DMS 273 (cell line): ENCODE results near the gene UCP3.

Experiments
- DNase-seq: peaks from one replicate; lab custom pipeline; 2025; ENCODE audit not compliant: unreplicated experiment; lab: John Stamatoyannopoulos, UW

UCP3 gene

DNA sequence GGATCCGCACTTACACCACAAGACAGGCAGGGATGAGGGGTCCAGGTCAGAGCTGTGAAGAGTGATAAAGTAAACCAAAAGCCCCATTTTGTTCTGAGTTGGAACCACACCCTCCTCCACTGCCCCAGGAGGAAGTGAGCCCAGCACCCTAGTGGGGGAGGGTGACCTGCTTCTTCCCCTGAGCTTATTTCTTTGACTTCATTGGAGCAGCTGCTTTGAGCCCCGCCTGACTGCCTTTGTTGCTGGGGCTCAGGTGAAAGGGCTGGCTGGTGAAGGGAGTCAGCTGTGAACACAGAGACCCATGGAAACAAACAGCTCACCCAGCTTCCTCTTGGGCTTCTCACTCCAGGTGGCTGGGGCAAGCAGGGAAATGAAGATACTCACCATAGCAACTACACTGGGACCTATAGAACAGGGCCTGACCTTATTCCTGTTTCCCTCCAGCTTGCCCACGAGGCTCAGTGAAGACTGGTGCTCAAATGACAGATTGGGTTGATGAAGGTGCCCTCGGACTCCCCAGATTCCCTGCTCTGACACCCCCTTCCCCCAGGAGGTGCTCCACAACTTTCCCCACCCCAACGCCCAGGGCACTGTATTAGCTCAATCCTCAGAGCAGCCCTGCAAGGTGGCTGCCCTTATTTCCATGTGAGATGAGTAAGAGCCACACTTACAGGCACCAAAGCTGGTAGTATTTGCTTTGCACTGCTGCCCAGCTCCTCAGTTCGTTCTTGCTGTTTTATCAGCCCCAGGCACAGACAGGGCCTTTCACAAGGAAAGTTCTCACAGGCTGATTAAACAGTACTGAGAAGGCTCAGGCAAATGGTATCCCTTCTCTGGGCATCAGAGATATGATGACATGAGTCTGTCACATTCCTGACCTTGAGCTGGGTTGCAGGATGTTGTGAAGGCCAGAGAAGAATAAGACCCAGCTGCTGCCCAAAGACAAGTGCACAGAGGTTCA is 28.6 kb downstream of the UCP3 start:
- peak; percentile 21 for DNase-seq

- DNase-seq, result no peak
These were observed 30.3 kb downstream of the UCP3 start for GRCh38 chr11:73978576-73979086.

DNA sequence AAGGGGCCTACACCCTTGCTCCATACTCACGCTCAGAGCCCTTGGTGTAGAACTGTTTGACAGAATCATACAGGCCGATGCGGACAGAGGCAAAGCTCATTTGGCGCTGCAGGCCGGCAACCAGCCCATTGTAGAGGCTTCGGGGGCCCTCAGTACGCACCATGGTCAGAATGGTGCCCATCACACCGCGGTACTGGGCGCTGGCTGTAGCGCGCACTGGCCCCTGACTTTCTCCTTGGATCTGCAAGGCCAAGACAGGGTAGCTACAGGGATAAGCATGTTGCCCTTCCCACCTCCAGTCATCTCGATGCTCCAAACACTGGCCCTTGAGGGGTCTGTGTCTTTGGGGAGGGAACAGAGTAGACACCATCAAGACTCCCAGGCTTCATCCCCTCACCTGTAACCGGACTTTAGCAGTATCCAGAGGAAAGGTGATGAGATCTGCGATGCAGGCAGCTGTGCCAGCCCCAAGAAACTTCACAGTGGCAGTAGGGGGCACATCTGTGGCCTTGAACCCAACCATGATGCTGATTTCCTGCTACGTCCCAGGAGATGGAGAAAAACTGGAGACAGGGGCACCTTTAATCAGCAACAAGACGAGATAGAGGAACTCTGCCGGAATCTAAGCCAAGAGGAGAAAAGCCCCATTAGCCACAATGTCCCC is 30.9 kb downstream of the UCP3 start:
- DNase-seq, result no peak

DNA sequence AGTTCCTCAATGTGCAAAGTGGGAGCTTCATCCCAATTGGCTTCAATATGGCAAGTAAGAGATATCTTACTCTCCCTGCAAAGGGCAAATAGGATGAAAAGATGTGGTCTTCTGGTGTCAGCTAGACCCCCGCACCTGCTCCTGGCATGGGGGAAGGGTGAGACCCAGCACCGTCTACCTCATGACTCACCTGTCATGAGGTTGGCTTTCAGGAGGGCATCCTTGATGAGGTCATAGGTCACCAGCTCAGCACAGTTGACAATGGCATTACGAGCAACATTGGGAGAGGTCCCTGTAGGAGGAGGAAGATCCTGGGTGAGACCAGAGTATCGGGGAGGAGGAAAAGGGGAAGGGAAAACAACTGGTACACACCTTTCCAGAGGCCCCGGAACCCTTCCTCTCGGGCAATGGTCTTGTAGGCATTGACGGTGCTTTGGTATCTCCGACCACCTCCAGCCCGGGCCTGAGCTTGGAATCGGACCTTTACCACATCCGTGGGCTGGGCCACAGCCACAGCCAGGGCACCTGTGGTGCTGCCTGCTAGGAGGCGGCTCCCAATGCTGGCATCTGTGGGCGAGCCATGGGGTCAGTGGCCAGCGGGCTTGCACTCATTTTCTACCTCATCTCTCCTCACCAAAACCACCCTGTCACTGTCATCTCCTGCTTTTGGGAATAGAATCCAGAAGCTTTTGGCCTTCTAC is 32.3 kb downstream of the UCP3 start:
- no peak for DNase-seq

DNA sequence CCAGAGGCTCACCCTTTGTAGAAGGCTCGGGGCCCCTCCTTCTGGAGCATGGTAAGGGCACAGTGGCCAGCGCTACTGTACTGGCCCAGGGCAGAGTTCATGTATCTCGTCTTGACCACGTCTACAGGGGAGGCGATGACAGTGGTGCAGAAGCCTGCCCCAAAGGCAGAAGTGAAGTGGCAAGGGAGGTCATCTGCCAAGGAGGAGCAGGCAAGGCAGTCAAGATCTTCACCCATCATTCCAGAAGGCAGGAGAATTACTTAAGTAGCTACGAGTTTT is 33.5 kb downstream of the UCP3 start:
- no peak for DNase-seq

DNA sequence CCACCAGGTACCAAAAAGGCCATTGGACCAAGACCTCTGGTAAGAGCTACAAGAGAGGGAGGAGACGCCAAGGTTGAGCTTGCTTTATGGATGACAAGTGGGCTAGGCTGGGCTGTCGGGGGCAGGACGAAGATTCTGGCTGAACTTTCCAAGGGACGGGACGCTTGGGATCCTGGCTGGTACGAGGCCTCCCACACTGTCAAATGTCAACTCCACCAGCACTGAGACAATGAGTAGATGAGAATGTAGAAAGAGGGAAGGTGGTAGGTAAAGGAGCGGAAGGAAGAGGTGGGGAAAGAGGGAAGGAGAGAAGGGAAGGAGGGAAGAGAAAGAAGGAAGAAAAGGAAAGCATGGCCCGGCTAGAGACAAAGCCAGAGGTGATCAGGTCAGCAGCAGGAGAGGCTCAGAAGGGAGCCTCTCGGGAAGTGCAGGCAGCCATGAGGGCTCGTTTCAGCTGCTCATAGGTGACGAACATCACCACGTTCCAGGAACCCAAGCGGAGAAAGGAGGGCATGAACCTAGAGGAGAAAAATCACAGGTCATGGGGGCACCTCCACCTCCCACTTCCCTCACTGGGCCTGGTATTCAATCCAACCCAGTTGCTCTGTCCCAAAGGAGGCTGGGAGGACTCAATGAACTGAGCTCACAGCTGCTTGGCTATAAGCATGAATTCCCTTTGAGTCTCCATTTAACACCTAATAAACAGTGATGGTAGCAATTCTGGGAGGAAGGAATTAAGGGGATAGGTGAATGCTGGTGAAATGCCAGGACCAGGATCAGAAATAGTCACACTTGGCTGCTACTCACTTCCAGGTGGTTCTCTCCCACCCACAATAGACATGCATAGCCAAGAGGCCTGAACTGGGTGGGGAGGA is 34.0 kb downstream of the UCP3 start:
- DNase-seq, result no peak

DNA sequence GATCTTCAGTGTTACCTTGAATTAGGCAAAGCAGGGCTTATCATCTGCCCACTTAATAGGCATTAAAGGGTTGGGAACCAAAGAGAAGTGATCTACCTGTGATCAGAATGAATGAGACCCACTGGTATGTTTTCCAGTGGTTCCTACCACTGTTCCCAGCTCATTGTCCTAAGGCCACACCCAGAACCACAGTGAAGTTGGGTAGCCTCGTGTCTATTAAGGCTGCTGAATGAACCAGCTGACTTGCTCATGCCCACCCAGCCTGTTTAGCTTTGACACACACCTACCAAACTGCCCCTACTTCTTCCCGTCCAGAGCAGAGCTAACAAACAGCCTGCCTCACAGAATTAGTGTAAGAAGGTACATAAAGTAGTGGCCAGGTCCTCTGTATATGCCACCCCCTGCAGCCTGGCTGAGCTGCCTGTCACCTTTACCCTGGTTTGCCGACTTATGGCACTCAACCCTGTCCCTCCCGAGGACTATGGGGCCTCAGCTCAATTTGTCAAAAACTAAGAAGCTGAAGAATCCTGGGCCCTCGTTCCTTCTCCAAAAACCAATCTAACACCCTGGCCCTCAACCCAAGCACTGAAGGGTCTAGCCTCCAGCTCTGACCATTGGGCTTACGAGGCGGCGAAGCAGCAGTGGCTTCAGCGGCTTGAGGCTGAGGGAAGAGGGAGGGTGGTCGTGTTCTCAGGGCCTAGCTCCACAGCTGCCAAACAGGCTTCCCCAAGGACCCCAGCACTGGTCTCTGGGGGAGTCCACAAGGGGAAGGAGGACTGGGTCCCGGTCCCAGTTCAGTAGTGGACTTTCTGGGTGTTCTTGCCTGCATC is 36.0 kb downstream of the UCP3 start:
- DNase-seq, result peak; percentile 32

- DNase-seq, result peak; percentile 22
These were observed 36.7 kb downstream of the UCP3 start for GRCh38 chr11:73972187-73972586.

DNA sequence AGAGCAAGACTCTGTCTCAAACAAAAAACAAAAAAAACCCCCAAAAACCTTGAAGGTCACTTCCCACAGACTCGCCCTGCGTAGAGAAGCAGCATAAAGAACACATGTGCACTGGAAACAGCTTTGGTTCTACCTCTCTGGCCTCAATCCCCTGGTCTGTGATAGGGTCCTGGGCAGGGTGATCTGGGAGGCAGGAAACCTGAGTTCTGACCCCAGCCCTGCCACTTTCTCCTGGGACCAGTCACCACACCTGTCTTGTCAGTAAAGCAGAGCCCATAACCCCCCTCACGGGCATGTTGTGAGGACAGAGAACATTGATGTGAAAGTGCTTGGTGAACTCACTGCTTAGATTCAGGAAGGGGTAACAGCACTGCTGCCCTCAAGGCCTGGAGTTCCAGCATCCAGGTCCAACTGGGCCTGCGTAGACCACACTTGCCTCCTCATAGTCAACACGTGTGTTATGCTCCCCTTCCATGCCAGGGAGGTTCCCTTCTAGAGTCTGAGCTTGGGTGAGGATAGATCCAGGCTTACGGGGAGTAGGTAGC is 37.6 kb downstream of the UCP3 start:
- peak; percentile 33 for DNase-seq

DNA sequence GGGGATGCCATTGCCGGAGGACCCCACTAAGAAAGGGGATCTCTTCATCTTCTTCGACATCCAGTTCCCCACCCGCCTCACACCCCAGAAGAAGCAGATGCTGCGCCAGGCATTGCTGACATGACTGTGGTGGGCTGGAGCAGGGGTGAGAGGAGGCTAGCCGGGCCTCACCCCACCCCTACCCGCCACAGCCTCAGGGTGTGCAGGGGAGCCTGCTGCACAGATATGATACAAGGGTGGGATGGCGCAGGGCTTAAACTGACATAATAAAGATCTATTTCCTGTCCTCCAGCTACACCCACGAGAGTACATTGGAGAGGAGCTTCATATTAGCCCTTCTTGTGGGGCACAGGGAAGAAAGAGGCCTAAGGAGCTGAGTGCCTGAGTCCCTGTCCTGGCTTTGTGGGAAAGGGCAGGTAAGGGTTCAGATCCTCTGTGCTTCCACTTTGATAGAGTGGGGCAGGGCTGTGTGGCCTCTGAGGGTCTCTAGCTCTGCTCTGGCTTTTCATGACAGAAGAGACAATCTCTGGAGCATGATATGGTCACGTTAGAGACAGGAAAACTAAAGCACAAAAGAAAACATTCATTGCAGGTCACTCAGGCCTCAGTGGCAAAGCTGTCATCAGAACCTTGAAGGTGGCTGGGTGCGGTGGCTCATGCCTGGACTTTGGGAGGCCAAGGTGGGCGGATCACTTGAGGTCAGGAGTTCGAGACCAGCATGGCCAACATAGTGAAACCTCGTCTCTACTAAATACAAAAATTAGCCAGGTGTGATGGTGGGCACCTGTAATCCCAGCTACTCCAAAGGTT is 38.7 kb downstream of the UCP3 start:
- DNase-seq, result peak; percentile 34

GRCh38 chr11:73969091-73969490 is 39.8 kb downstream of the UCP3 start:
- peak; percentile 48 for DNase-seq

DNA sequence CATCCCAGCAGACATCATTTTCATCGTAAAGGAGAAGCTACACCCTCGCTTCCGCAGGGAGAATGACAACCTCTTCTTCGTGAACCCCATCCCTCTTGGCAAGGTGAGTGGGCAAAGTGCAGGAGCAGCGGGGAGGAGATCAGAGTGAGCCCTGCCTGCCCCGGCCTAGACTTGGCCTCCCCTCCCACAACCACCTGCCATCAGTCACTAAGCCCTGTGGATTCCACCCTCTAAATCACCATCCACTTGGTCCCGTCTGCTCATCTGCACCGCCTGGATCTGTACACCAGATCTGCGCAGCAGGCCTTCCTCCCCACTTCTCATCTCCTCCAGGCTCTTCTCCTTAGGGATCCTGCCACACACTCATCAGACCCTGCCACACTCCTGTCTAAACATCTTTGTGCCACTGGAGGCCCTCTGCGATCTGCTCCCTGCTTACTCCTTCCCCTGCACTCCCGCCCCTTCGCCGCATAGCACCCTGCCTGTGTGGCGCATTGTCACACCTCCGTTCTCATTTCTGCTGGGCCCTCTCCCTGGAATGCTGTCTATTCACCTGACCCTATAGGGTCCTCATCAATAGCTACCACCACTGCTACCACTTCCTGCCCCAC is 40.4 kb downstream of the UCP3 start:
- DNase-seq, result peak; percentile 37

GRCh38 chr11:73965764-73966121 is 43.1 kb downstream of the UCP3 start:
- DNase-seq, result peak; percentile 38

DNA sequence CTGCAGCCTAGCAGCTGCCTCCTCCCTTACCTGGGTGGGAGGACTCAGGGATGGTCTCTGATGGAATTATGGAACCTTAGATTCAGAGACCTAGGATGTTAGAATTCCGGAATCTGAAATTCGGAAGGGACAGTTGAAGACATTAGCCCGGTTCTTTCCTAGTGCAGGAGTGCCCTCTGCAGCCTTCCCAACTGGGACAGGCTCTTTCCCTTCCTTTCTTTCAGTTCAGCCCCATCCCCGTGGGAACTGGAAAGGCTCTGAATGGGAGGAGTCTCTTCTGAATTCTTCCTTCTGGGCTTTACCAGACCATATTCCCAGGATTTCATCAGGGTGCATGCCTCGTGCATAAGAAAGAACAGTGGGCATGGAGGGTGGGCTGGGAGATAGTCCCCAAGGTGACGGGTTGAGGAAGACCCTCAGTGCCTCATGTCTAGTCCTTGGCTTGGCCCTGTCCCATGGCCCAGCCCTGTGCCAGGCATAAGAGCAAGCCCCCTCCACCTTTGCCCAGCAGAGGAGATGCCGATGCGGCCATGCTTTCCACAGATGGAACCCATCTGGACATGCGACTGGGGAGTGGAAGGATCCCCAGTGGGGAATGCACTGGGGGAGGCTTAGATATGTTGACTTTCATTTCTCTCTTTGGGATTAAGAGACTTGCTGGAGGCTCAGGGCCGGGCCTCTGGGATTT is 43.7 kb downstream of the UCP3 start:
- DNase-seq, result peak; percentile 68

DNA sequence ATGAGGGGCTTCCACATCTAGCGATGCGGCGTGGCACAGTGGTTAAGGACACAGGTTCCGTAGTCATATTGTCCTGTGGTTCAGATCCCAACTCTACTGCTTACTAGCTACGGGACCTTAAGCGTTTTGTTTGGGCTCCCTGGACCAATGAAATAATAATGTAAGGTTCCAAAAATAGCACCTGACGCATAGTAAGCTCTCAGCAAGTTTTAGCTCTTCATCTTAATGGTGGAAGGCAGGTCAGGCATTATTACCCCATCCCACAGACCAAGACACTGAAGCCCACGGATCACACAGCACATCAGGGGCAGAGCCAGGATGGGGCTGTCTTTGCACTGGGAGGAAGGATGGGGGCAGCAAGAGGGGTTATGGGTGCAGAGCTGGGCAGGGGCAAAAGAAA is 45.0 kb downstream of the UCP3 start:
- DNase-seq, result no peak

- peak; percentile 26 for DNase-seq
These were observed 46.7 kb downstream of the UCP3 start for GRCh38 chr11:73962101-73962705.

GRCh38 chr11:73961321-73961720 is 47.6 kb downstream of the UCP3 start:
- no peak for DNase-seq
